IMR-90 (cell line): ENCODE measurements around the gene SLC25A22. TPM values are rescaled to one million over a fixed set of nuclear protein-coding genes. Genes with fewer than 3 reads are reported as not detected.

Experiments
- ATAC-seq: fragments of 200-7000 bp; cut with Tn5 transposase; 2 replicates; pipeline ENCODE4 v1.9.1; 2020; ENCODE audit warnings: low read depth, mild to moderate bottlenecking, moderate library complexity
- BruUV-seq: library from RNA; stranded (reverse); fragments of 400-500 nt; replicated peaks from 2 replicates; lab custom pipeline; 2021; lab: Mats Ljungman, UMichigan
- CTCF ChIA-PET: fragments of 300-600 bp; formaldehyde crosslinking; extraction: SDS; loops from one replicate; lab custom pipeline; 2021; ENCODE audit warnings: antibody characterized with exemption; lab: Yijun Ruan, JAX
- POLR2A ChIA-PET: fragments of 300-600 bp; sonication (Branson Sonifier 250); formaldehyde crosslinking; loops from one replicate; lab custom pipeline; 2022; ENCODE audit warnings: antibody characterized with exemption; ENCODE audit not compliant: unreplicated experiment; lab: Charles Lee
- DNase-seq: peaks from one replicate; pipeline ENCODE4 v3.0.0; 2013
- H2AFZ ChIP-seq: replicated peaks from 2 replicates; pipeline ENCODE3; 2013; ENCODE audit warnings: low read length, mild to moderate bottlenecking; ENCODE audit not compliant: poor library complexity
- H2AK5ac ChIP-seq: 2 replicates; pipeline ENCODE4 v1.6.1; 2013; ENCODE audit warnings: low read depth, low read length, inconsistent platforms
- H2AK9ac ChIP-seq: replicated peaks from 2 replicates; pipeline ENCODE3; 2013; ENCODE audit warnings: mild to moderate bottlenecking, low read depth, low read length, moderate library complexity; ENCODE audit not compliant: poor library complexity
- H2BK120ac ChIP-seq: 2 replicates; pipeline ENCODE4 v1.6.1; 2013; ENCODE audit warnings: low read depth, low read length, inconsistent platforms
- H2BK15ac ChIP-seq: 3 replicates; pipeline ENCODE4 v1.6.1; 2013; ENCODE audit warnings: low read depth, low read length, inconsistent platforms
- H2BK20ac ChIP-seq: 2 replicates; pipeline ENCODE4 v1.6.1; 2013; ENCODE audit warnings: low read depth, mild to moderate bottlenecking, inconsistent platforms, low read length, moderate library complexity
- H2BK5ac ChIP-seq: 2 replicates; pipeline ENCODE4 v1.6.1; 2013; ENCODE audit warnings: mild to moderate bottlenecking, low read depth, low read length, inconsistent platforms; ENCODE audit not compliant: poor library complexity, severe bottlenecking
- H3K14ac ChIP-seq: replicated peaks from 2 replicates; pipeline ENCODE4 v1.6.1; 2013; ENCODE audit warnings: low read depth, low read length, inconsistent platforms
- H3K18ac ChIP-seq: 2 replicates; pipeline ENCODE4 v1.6.1; 2013; ENCODE audit warnings: low read depth, low read length, control low read depth
- H3K23ac ChIP-seq: 2 replicates; pipeline ENCODE4 v1.6.1; 2013; ENCODE audit warnings: low read depth, low read length, inconsistent platforms
- H3K27ac ChIP-seq: 2 replicates; pipeline ENCODE4 v1.5.1; 2013; ENCODE audit warnings: mild to moderate bottlenecking, control low read depth, low read length; ENCODE audit not compliant: insufficient read depth
- H3K27me3 ChIP-seq: 2 replicates; pipeline ENCODE4 v1.6.1; 2013; ENCODE audit warnings: low read length; ENCODE audit not compliant: control insufficient read depth, insufficient read depth
- H3K36me3 ChIP-seq: 2 replicates; pipeline ENCODE4 v1.6.1; 2013; ENCODE audit warnings: low read length, mixed read lengths; ENCODE audit not compliant: control insufficient read depth, insufficient read depth
- H3K4ac ChIP-seq: 2 replicates; pipeline ENCODE4 v1.6.1; 2013; ENCODE audit warnings: low read depth, low read length, inconsistent platforms
- H3K4me1 ChIP-seq: 2 replicates; pipeline ENCODE4 v1.6.1; 2013; ENCODE audit warnings: low read length, mixed read lengths; ENCODE audit not compliant: control insufficient read depth, insufficient read depth
- H3K4me2 ChIP-seq: 2 replicates; pipeline ENCODE4 v1.6.1; 2013; ENCODE audit warnings: low read depth, mild to moderate bottlenecking, control low read depth, low read length, moderate library complexity
- H3K4me3 ChIP-seq: 2 replicates; pipeline ENCODE4 v1.5.1; 2013; ENCODE audit warnings: low read depth, mild to moderate bottlenecking, control low read depth, low read length, moderate library complexity; ENCODE audit not compliant: insufficient read depth
- H3K56ac ChIP-seq: 2 replicates; pipeline ENCODE4 v1.6.1; 2013; ENCODE audit warnings: low read length, inconsistent platforms; ENCODE audit not compliant: insufficient read depth; ENCODE audit errors: extremely low read depth
- H3K79me1 ChIP-seq, 2 experiments: 2 replicates each; pipeline ENCODE4 v1.6.1; 2013; ENCODE audit warnings: low read length in 2 of 2, inconsistent platforms in 1 of 2, low read depth in 1 of 2
- H3K9ac ChIP-seq: 2 replicates; pipeline ENCODE4 v1.6.1; 2013; ENCODE audit warnings: low read depth, low read length, control low read depth
- H3K9me1 ChIP-seq: 2 replicates; pipeline ENCODE4 v1.6.1; 2013; ENCODE audit warnings: low read length, inconsistent platforms; ENCODE audit not compliant: insufficient read depth
- H3K9me3 ChIP-seq: 2 replicates; pipeline ENCODE4 v1.6.1; 2013; ENCODE audit warnings: low read length; ENCODE audit not compliant: control insufficient read depth, insufficient read depth
- H4K20me1 ChIP-seq: 2 replicates; pipeline ENCODE4 v1.6.1; 2013; ENCODE audit warnings: low read length, inconsistent platforms; ENCODE audit not compliant: insufficient read depth
- H4K5ac ChIP-seq: 2 replicates; pipeline ENCODE4 v1.6.1; 2013; ENCODE audit warnings: mild to moderate bottlenecking, low read depth, low read length, control low read depth
- H4K8ac ChIP-seq, 2 experiments: 2 replicates each; pipeline ENCODE4 v1.6.1; 2013; ENCODE audit warnings: low read depth in 2 of 2, low read length in 2 of 2, control low read depth in 1 of 2, inconsistent platforms in 1 of 2
- H4K91ac ChIP-seq: 2 replicates; pipeline ENCODE4 v1.6.1; 2013; ENCODE audit warnings: low read depth, low read length, inconsistent platforms; ENCODE audit not compliant: insufficient read depth
- POLR2A ChIP-seq: IDR thresholded peaks from 2 replicates; pipeline ENCODE4 v1.6.1; 2012; ENCODE audit warnings: mild to moderate bottlenecking, low read depth, low read length
- RCOR1 ChIP-seq: IDR thresholded peaks from 2 replicates; pipeline ENCODE4 v1.6.1; 2012; ENCODE audit warnings: mild to moderate bottlenecking, low read length, improper control_type of control experiment; ENCODE audit not compliant: insufficient replicate concordance
- SMC3 ChIP-seq: fragments of 150-350 bp; IDR thresholded peaks from 2 replicates; pipeline ENCODE4 v1.6.1; 2016; ENCODE audit warnings: low read depth, mild to moderate bottlenecking, antibody characterized with exemption, low read length, moderate library complexity
- WGBS, 2 experiments: methylation state at CpG; one replicate each; pipeline versions ENCODE4 v1.1.5 to v1.1.7; 2013; ENCODE audit warnings: missing lambda C conversion rate in 2 of 2; ENCODE audit not compliant: insufficient read length in 1 of 2; ENCODE audit errors: extremely low coverage in 2 of 2; 5-methylcytosine and 5-hydroxymethylcytosine counted together
- dilution Hi-C: fragments of 300-500 bp; cut with HindIII; formaldehyde crosslinking; loops from one replicate; pipeline ENCODE4 v1.14.3; 2018; ENCODE audit warnings: low sequenced_read_pairs; ENCODE audit not compliant: unreplicated experiment
- in situ Hi-C: fragments of 300-500 bp; cut with MboI; formaldehyde crosslinking; loops from 3 replicates; pipeline ENCODE4 v1.14.3; 2019; ENCODE audit warnings: low sequenced_read_pairs, inconsistent platforms, mixed read lengths
- intact Hi-C: fragments of 100-400 bp; cut with micrococcal nuclease; formaldehyde crosslinking; loops from 2 replicates; pipeline ENCODE4 v1.10.0; 2022
- polyA plus RNA-seq, 3 experiments: library from polyadenylated mRNA; depleted of rRNA; stranded (reverse); fragments of >200 nt; gene quantifications; 2 replicates each; pipeline ENCODE4 v1.2.3, GENCODE V29; 2012; ENCODE audit warnings: low replicate concordance in 1 of 3
- total RNA-seq: library from RNA; depleted of rRNA; stranded (reverse); fragments of >200 nt; gene quantifications from 2 replicates; pipeline ENCODE4 v1.2.3, GENCODE V29; 2012
- TF ChIP-seq, protein P1 (sequence below): fragments of 150-350 bp; IDR thresholded peaks from 2 replicates; pipeline ENCODE4 v1.6.1; 2016; ENCODE audit warnings: low read depth, mild to moderate bottlenecking, low read length, moderate library complexity, borderline replicate concordance

Gene SLC25A22
- total and polyA plus RNA-seq, 2 of the 4 experiments (the other 2 are of a cell fraction), result 8.2 to 41.3 TPM

DNA sequence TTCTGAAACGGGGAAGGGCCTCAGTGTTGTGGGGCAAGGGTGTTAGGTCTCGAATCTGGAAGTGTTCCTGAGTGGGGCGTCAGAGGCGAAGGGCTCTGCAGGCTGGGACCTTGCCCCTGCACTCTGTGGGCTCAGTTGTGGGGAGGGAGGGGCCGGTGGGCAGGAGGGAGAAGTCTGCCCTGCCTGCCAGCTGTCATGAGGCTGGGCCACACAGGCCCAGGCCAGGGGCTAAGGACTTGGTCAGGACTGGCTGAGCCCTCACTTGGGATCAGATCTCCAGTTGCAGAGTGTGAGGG, 29.8 kb upstream of the SLC25A22 start, which contains the start of gene CRACR2B:
Gene CRACR2B (plus strand): TSS at position 23 of the 296 bp plus-strand sequence. CDS start 689 bp downstream, outside the sequence.
- H2BK5ac ChIP-seq, result no peak within 1 kb of the TSS
- DNase-seq (no peak), ATAC-seq (no peak)
- dilution Hi-C loops, result no loop called here
- peak within 1 kb of the TSS; percentile 43; the same call in 1 of the 2 replicates for H3K4ac ChIP-seq
- intact Hi-C loops, result no loop called here
- no peaks in the 10 kb centered on the region for H3K9me3 ChIP-seq
- no peak within 1 kb of the TSS for H4K5ac ChIP-seq
- H4K20me1 ChIP-seq, result peaks cover 24% of the 10 kb centered on the region; the same call in 1 of the 2 replicates
- H3K27me3 ChIP-seq, result peaks cover 6% of the 10 kb centered on the region; the same call in 1 of the 2 replicates
- no peak within 1 kb of the TSS for H2BK120ac ChIP-seq
- no peak within 1 kb of the TSS for H3K14ac ChIP-seq
- H3K18ac ChIP-seq, result no peak within 1 kb of the TSS
- H3K4me3 ChIP-seq, result no peak within 1 kb of the TSS
- TF ChIP-seq SMC3 (no peak), RCOR1 (no peak), POLR2A (no peak)
- TF ChIP-seq, protein P1, sequence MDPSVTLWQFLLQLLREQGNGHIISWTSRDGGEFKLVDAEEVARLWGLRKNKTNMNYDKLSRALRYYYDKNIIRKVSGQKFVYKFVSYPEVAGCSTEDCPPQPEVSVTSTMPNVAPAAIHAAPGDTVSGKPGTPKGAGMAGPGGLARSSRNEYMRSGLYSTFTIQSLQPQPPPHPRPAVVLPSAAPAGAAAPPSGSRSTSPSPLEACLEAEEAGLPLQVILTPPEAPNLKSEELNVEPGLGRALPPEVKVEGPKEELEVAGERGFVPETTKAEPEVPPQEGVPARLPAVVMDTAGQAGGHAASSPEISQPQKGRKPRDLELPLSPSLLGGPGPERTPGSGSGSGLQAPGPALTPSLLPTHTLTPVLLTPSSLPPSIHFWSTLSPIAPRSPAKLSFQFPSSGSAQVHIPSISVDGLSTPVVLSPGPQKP, result no peak
- ChIA-PET CTCF (no interaction called here), POLR2A (interaction anchor here (1.1 kb wide), 1 partner anchor 9 kb away, joined by 4 read pairs; the partner anchor contains the start of gene PNPLA2)
- H2AFZ ChIP-seq, result peak within 1 kb of the TSS; percentile 81
- no peak within 1 kb of the TSS for H3K27ac ChIP-seq
- no peak within 1 kb of the TSS for H2BK20ac ChIP-seq
- in situ Hi-C loops, result no loop called here
- peak within 1 kb of the TSS; percentile 55 for H2AK9ac ChIP-seq
- H3K23ac ChIP-seq, result no peak within 1 kb of the TSS
- peaks cover 0 to 10% of the 10 kb centered on the region in 2 experiments for H3K79me1 ChIP-seq
- 0 out of 4 replicates have a peak within 1 kb of the TSS, but pooled peaks of 1 of the 2 experiments have one; percentile 87 for H4K8ac ChIP-seq
- no TSS peak for BruUV-seq
- peaks cover 6% of the 10 kb centered on the region; the same call in 1 of the 2 replicates for H3K9me1 ChIP-seq
- H3K4me1 ChIP-seq, result peaks cover 25% of the 10 kb centered on the region
- peak within 1 kb of the TSS; percentile 51 for H2AK5ac ChIP-seq
- no peak within 1 kb of the TSS for H2BK15ac ChIP-seq
- peaks cover 21% of the 10 kb centered on the region; the same call in 1 of the 2 replicates for H3K36me3 ChIP-seq
- 0 out of 2 replicates have a peak within 1 kb of the TSS, but pooled peaks have one; percentile 17 for H3K4me2 ChIP-seq
- 54% methylated on average over 5 of the region's 5 CpGs; no CpG with 5 or more reads in 1 of the 2 experiments for WGBS, 2 experiments
- H3K56ac ChIP-seq, result no peak within 1 kb of the TSS
- no peak within 1 kb of the TSS for H4K91ac ChIP-seq
- H3K9ac ChIP-seq, result no peak within 1 kb of the TSS
